SIG-M5 (cell line): Measurements from ENCODE around the gene CEP68.
"Not testable (repeated sequence)": the region's sequence is repeated elsewhere in the genome, so short reads cannot be mapped to it uniquely, and the experiment has no call there.

Source experiments
- DNase-seq: peaks from one replicate; lab custom pipeline; 2025; lab: John Stamatoyannopoulos, UW

Gene CEP68

GRCh38 chr2:65031341-65032018 is 24.7 kb upstream of the CEP68 start:
- DNase-seq: peak; percentile 64

GRCh38 chr2:65032019-65032975 is 23.9 kb upstream of the CEP68 start:
- no peak for DNase-seq

GRCh38 chr2:65033178-65033577 is 23.0 kb upstream of the CEP68 start:
- DNase-seq: no peak

GRCh38 chr2:65033667-65034066 is 22.5 kb upstream of the CEP68 start:
- not testable (repeated sequence) for DNase-seq

- no peak for DNase-seq
These were observed 20.8 kb upstream of the CEP68 start for GRCh38 chr2:65035351-65035943.

- DNase-seq: no peak
These were observed 19.0 kb upstream of the CEP68 start for GRCh38 chr2:65037178-65037577.

- DNase-seq: no peak
These were observed 16.6 kb upstream of the CEP68 start for GRCh38 chr2:65039640-65040039.

- DNase-seq: no peak
These were observed 15.6 kb upstream of the CEP68 start for GRCh38 chr2:65040400-65041261.

GRCh38 chr2:65043001-65043400 is 13.2 kb upstream of the CEP68 start:
- DNase-seq: no peak

- DNase-seq: no peak
These were observed 12.0 kb upstream of the CEP68 start for GRCh38 chr2:65044097-65044735.

- no peak for DNase-seq
These were observed 10.6 kb upstream of the CEP68 start for GRCh38 chr2:65045651-65046050.

GRCh38 chr2:65046633-65047407 is 9.4 kb upstream of the CEP68 start:
- no peak for DNase-seq

- no peak for DNase-seq
These were observed 7.1 kb upstream of the CEP68 start for GRCh38 chr2:65049010-65049639.

- no peak for DNase-seq
These were observed 5.3 kb upstream of the CEP68 start for GRCh38 chr2:65050931-65051330.

- peak; percentile 60 for DNase-seq
These were observed 3.0 kb upstream of the CEP68 start for GRCh38 chr2:65053199-65053598.

- no peak for DNase-seq
These were observed 1.3 kb upstream of the CEP68 start for GRCh38 chr2:65054749-65055421.

GRCh38 chr2:65055422-65056214 is 598 bp upstream of the CEP68 start:
- no peak for DNase-seq

- DNase-seq: no peak
These were observed 799 bp downstream of the CEP68 start for GRCh38 chr2:65057054-65057375.
